GM12873 (cell line): Measurements from ENCODE around the gene CERS1.

Experiments
- CTCF ChIP-seq: IDR thresholded peaks from 2 replicates; pipeline ENCODE4 v1.5.1; 2012; ENCODE audit warnings: low read depth, mild to moderate bottlenecking, moderate library complexity, low read length, control low read depth; ENCODE audit not compliant: insufficient read depth; ENCODE audit errors: missing control alignments

Gene CERS1

GRCh38 chr19:18905513-18906236 lies 9.7 kb upstream of the CERS1 start:
- TF ChIP-seq CTCF: no peak

GRCh38 chr19:18905058-18905456 lies 9.1 kb upstream of the CERS1 start:
- no peak for TF ChIP-seq CTCF

- no peak for TF ChIP-seq CTCF
Observed at GRCh38 chr19:18904334-18905057, 8.5 kb upstream of the CERS1 start.

GRCh38 chr19:18903156-18904037 lies 7.4 kb upstream of the CERS1 start:
- TF ChIP-seq CTCF: no peak

- TF ChIP-seq CTCF: no peak
Observed at GRCh38 chr19:18901491-18901890, 5.5 kb upstream of the CERS1 start.

GRCh38 chr19:18900700-18901481 lies 4.9 kb upstream of the CERS1 start:
- TF ChIP-seq CTCF: no peak
